Endodermal cell (in vitro differentiated cells): ENCODE results near the gene SFN. TPM values are rescaled to one million over a fixed set of nuclear protein-coding genes. Genes with fewer than 3 reads are reported as not detected.

Experiments used
- DNase-seq: peaks from one replicate; pipeline ENCODE4 v3.0.0-alpha.2; 2017
- H3K27ac ChIP-seq: 2 replicates; pipeline ENCODE4 v1.5.1; 2013; ENCODE audit warnings: mild to moderate bottlenecking, low read depth, low read length, moderate library complexity
- H3K27me3 ChIP-seq: 2 replicates; pipeline ENCODE4 v1.6.1; 2013; ENCODE audit warnings: mild to moderate bottlenecking, low read length, moderate library complexity; ENCODE audit not compliant: insufficient read depth, control insufficient read depth, poor library complexity, severe bottlenecking
- H3K36me3 ChIP-seq: 2 replicates; pipeline ENCODE4 v1.7.0; 2013; ENCODE audit warnings: mild to moderate bottlenecking, low read length, moderate library complexity; ENCODE audit not compliant: control insufficient read depth, insufficient read depth
- H3K4me1 ChIP-seq: one replicate; pipeline ENCODE4 v1.7.0; 2013; ENCODE audit warnings: low read length; ENCODE audit not compliant: control insufficient read depth, insufficient read depth
- H3K4me3 ChIP-seq: 2 replicates; pipeline ENCODE4 v1.5.1; 2013; ENCODE audit warnings: mild to moderate bottlenecking, low read length, moderate library complexity
- H3K9ac ChIP-seq: 2 replicates; pipeline ENCODE4 v1.6.1; 2013; ENCODE audit warnings: mild to moderate bottlenecking, low read length, moderate library complexity; ENCODE audit not compliant: poor library complexity, severe bottlenecking; ENCODE audit errors: extremely low read depth
- H3K9me3 ChIP-seq: 2 replicates; pipeline ENCODE4 v1.6.1; 2013; ENCODE audit warnings: mild to moderate bottlenecking, low read length, moderate library complexity; ENCODE audit not compliant: control insufficient read depth
- H3K27ac Mint-ChIP-seq: 2 replicates; pipeline ENCODE4 v1.8.0; 2020; ENCODE audit warnings: mixed read lengths
- H3K27me3 Mint-ChIP-seq: 2 replicates; pipeline ENCODE4 v1.8.0; 2021; ENCODE audit warnings: mild to moderate bottlenecking, mixed read lengths; ENCODE audit not compliant: insufficient read depth
- H3K36me3 Mint-ChIP-seq: 2 replicates; pipeline ENCODE4 v1.8.0; 2020; ENCODE audit warnings: low read depth, mixed read lengths
- H3K4me1 Mint-ChIP-seq: 2 replicates; pipeline ENCODE4 v1.8.0; 2020; ENCODE audit warnings: mixed read lengths
- H3K4me3 Mint-ChIP-seq: 2 replicates; pipeline ENCODE4 v1.8.0; 2020; ENCODE audit warnings: mild to moderate bottlenecking, moderate library complexity, mixed read lengths
- H3K9me3 Mint-ChIP-seq: 2 replicates; pipeline ENCODE4 v1.8.0; 2020; ENCODE audit warnings: mild to moderate bottlenecking, mixed read lengths
- CTCF ChIP-seq: fragments of 200-600 bp; sonication (generic); conservative IDR thresholded peaks from 2 replicates; pipeline ENCODE4 v1.5.0; 2021; ENCODE audit warnings: antibody characterized with exemption, mild to moderate bottlenecking
- WGBS, 2 experiments: methylation state at CpG; one replicate each; pipeline versions ENCODE4 v1.1.5 to v1.1.7; 2013; ENCODE audit warnings: missing lambda C conversion rate in 2 of 2, mixed read lengths in 1 of 2; ENCODE audit not compliant: insufficient coverage in 1 of 2, insufficient read length in 1 of 2; 5-methylcytosine and 5-hydroxymethylcytosine counted together
- total RNA-seq, 2 donors: library from RNA; stranded (reverse); fragmentation: NEBNext Ultra II Directional in 1 of 2; extraction: Animal tissue kit (Norgen Biotek cat#: 25700) in 1 of 2; gene quantifications; 2 replicates in 1 of 2; 3 replicates in 1 of 2; pipeline ENCODE4 v1.2.1, GENCODE V29; 2021

SFN gene
- total RNA-seq, 2 donors from 2014 or later: 1.5 to 2.6 TPM

- peaks cover 12% of the 10 kb centered on the region for H3K4me1 Mint-ChIP-seq
- no peaks in the 10 kb centered on the region for H3K27me3 Mint-ChIP-seq
- WGBS, 2 experiments: 65 to 69% methylated on average over 2 to 3 of the region's 3 CpGs
- Histone ChIP-seq H3K36me3 (peaks cover 56% of the 10 kb centered on the region), H3K27me3 (no peaks in the 10 kb centered on the region), H3K4me3 (no peak overlapping the region), H3K9me3 (no peaks in the 10 kb centered on the region), H3K4me1 (no peaks in the 10 kb centered on the region), H3K9ac (no peak overlapping the region), H3K27ac (no peak overlapping the region)
- no peak overlapping the region for H3K4me3 Mint-ChIP-seq
- DNase-seq: peak; percentile 95
- no peaks in the 10 kb centered on the region for H3K9me3 Mint-ChIP-seq
- peak; percentile 87 for TF ChIP-seq CTCF
- H3K27ac Mint-ChIP-seq: no peak overlapping the region
- H3K36me3 Mint-ChIP-seq: peaks cover 54% of the 10 kb centered on the region
Measured at GRCh38 chr1:26853156-26853555, 9.8 kb upstream of the SFN start.

- Mint-ChIP-seq H3K4me1 (peaks cover 12% of the 10 kb centered on the region), H3K9me3 (no peaks in the 10 kb centered on the region), H3K27ac (no peak overlapping the region), H3K27me3 (no peaks in the 10 kb centered on the region), H3K36me3 (peaks cover 52% of the 10 kb centered on the region), H3K4me3 (no peak overlapping the region)
- Histone ChIP-seq H3K4me3 (no peak overlapping the region), H3K27me3 (no peaks in the 10 kb centered on the region), H3K4me1 (no peaks in the 10 kb centered on the region), H3K9me3 (no peaks in the 10 kb centered on the region), H3K36me3 (peaks cover 52% of the 10 kb centered on the region), H3K9ac (no peak overlapping the region), H3K27ac (no peak overlapping the region)
- 94 to 96% methylated on average over 8 to 10 of the region's 10 CpGs for WGBS, 2 experiments
- no peak for TF ChIP-seq CTCF
- DNase-seq: no peak
Measured at GRCh38 chr1:26853600-26853999, 9.3 kb upstream of the SFN start.

GRCh38 chr1:26854906-26855305, 8.0 kb upstream of the SFN start:
- Histone ChIP-seq H3K36me3 (peaks cover 44% of the 10 kb centered on the region), H3K4me1 (no peaks in the 10 kb centered on the region), H3K9me3 (no peaks in the 10 kb centered on the region), H3K27ac (no peak overlapping the region), H3K27me3 (no peaks in the 10 kb centered on the region), H3K4me3 (no peak overlapping the region), H3K9ac (no peak overlapping the region)
- no peak for TF ChIP-seq CTCF
- no peak overlapping the region for H3K4me3 Mint-ChIP-seq
- H3K36me3 Mint-ChIP-seq: peaks cover 43% of the 10 kb centered on the region
- DNase-seq: no peak
- H3K27ac Mint-ChIP-seq: no peak overlapping the region
- H3K4me1 Mint-ChIP-seq: peaks cover 12% of the 10 kb centered on the region
- H3K9me3 Mint-ChIP-seq: no peaks in the 10 kb centered on the region
- H3K27me3 Mint-ChIP-seq: no peaks in the 10 kb centered on the region
- WGBS, 2 experiments: 88 to 89% methylated on average over 3 to 5 of the region's 5 CpGs
